Measurements from ENCODE around the gene LDHA.

DNA sequence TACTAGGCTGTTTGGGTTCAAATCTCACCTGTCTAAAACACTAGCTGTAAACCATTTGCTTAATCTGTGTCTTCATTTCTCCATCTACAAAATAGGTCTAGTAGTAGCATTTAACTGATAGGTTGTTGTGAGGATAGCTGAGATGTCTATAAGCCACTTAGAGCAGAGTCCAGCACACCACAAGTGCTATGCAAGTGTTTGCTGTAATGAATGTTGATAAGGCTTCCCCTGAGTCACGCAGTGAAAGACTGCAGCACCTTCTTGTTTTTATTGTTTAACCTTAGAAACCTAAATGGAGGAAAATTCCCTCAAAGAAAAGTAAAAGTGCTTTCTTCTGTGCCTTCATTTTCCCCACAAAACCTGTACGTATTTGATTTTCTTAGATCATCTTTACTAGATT, 23.1 kb upstream of the LDHA start:
- no peak for TF ChIP-seq POLR2A (IDR thresholded peaks at IDR 0.05)
- TF ChIP-seq, protein P1, sequence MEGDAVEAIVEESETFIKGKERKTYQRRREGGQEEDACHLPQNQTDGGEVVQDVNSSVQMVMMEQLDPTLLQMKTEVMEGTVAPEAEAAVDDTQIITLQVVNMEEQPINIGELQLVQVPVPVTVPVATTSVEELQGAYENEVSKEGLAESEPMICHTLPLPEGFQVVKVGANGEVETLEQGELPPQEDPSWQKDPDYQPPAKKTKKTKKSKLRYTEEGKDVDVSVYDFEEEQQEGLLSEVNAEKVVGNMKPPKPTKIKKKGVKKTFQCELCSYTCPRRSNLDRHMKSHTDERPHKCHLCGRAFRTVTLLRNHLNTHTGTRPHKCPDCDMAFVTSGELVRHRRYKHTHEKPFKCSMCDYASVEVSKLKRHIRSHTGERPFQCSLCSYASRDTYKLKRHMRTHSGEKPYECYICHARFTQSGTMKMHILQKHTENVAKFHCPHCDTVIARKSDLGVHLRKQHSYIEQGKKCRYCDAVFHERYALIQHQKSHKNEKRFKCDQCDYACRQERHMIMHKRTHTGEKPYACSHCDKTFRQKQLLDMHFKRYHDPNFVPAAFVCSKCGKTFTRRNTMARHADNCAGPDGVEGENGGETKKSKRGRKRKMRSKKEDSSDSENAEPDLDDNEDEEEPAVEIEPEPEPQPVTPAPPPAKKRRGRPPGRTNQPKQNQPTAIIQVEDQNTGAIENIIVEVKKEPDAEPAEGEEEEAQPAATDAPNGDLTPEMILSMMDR (IDR thresholded peaks at IDR 0.05), result no peak
